DMS 273 (cell line): Measurements from ENCODE around the gene GALNTL6.
A peak's percentile ranks its signal among the peaks of the same experiment; 100 is the strongest.
"Not testable (repeated sequence)": the region's sequence is repeated elsewhere in the genome, so short reads cannot be mapped to it uniquely, and the experiment has no call there.

Experiments used
- DNase-seq: peaks from one replicate; lab custom pipeline; 2025; ENCODE audit not compliant: unreplicated experiment; lab: John Stamatoyannopoulos, UW

Gene GALNTL6

GRCh38 chr4:173042139-173042538 is 1228.9 kb downstream of the GALNTL6 start:
- DNase-seq = not testable (repeated sequence)

GRCh38 chr4:173044340-173044739 is 1231.1 kb downstream of the GALNTL6 start:
- no peak for DNase-seq

- no peak for DNase-seq
Observed at GRCh38 chr4:173045571-173045970, 1232.4 kb downstream of the GALNTL6 start.

- DNase-seq = no peak
Observed at GRCh38 chr4:173046144-173046543, 1232.9 kb downstream of the GALNTL6 start.

GRCh38 chr4:173046818-173047217 is 1233.6 kb downstream of the GALNTL6 start:
- no peak for DNase-seq

- DNase-seq = no peak
Observed at GRCh38 chr4:173051232-173051631, 1238.0 kb downstream of the GALNTL6 start.

- no peak for DNase-seq
Observed at GRCh38 chr4:173051716-173052115, 1238.5 kb downstream of the GALNTL6 start.

- DNase-seq = no peak
Observed at GRCh38 chr4:173052439-173052838, 1239.2 kb downstream of the GALNTL6 start.

GRCh38 chr4:173056271-173056670 is 1243.1 kb downstream of the GALNTL6 start:
- DNase-seq = no peak

- DNase-seq = peak; percentile 11
Observed at GRCh38 chr4:173056710-173057109, 1243.5 kb downstream of the GALNTL6 start.

- no peak for DNase-seq
Observed at GRCh38 chr4:173057442-173057841, 1244.2 kb downstream of the GALNTL6 start.

- DNase-seq = no peak
Observed at GRCh38 chr4:173057901-173058300, 1244.7 kb downstream of the GALNTL6 start.

- no peak for DNase-seq
Observed at GRCh38 chr4:173061160-173061559, 1248.0 kb downstream of the GALNTL6 start.

- peak; percentile 11 for DNase-seq
Observed at GRCh38 chr4:173073939-173074500, 1260.8 kb downstream of the GALNTL6 start.

GRCh38 chr4:173074501-173074946 is 1261.3 kb downstream of the GALNTL6 start:
- peak; percentile 65 for DNase-seq

- no peak for DNase-seq
Observed at GRCh38 chr4:173076903-173077634, 1263.9 kb downstream of the GALNTL6 start.

GRCh38 chr4:173088144-173088543 is 1274.9 kb downstream of the GALNTL6 start:
- DNase-seq = no peak
